Sigmoid colon (tissue), 7 donors: Measurements from ENCODE around the gene SLC1A3. TPM values are rescaled to one million over a fixed set of nuclear protein-coding genes. Genes with fewer than 3 reads are reported as not detected.

ENCODE experiments used
- DNase-seq: peaks from one replicate; pipeline ENCODE4 v3.0.0-alpha.2; 2019
- H3K27ac ChIP-seq, 4 donors: fragments of 200-600 bp; sonication (generic); one replicate each; pipeline ENCODE4 v1.5.1; 2016 to 2019; ENCODE audit warnings: mild to moderate bottlenecking in 1 of 4
- H3K27me3 ChIP-seq, 3 donors: fragments of 200-600 bp; sonication (generic); one replicate each; pipeline ENCODE4 v1.5.1; 2019; ENCODE audit warnings: mild to moderate bottlenecking in 1 of 3
- H3K36me3 ChIP-seq, 4 donors: fragments of 200-600 bp; sonication (generic); one replicate each; pipeline ENCODE4 v1.5.1; 2016 to 2019
- H3K4me1 ChIP-seq, 4 donors: fragments of 200-600 bp; sonication (generic); one replicate each; pipeline ENCODE4 v1.5.1; 2017 to 2019
- H3K4me3 ChIP-seq, 4 donors: fragments of 200-600 bp; sonication (generic); one replicate each; pipeline ENCODE4 v1.5.1; 2017 to 2019; ENCODE audit warnings: mild to moderate bottlenecking in 2 of 4, moderate library complexity in 1 of 4
- H3K9me3 ChIP-seq, 4 donors: fragments of 200-600 bp in 3 of 4; sonication (generic) in 3 of 4; one replicate each; pipeline versions ENCODE4 v1.5.1 to v1.6.1; 2013 to 2019
- EP300 ChIP-seq, 4 donors: sonication (generic); formaldehyde crosslinking; IDR thresholded peaks; one replicate each; pipeline ENCODE4 v1.6.1; 2017; ENCODE audit warnings: antibody characterized with exemption in 4 of 4
- POLR2A ChIP-seq, 2 donors: fragments of 450-650 bp; IDR thresholded peaks; one replicate each; pipeline ENCODE4 v1.6.1; 2016; ENCODE audit warnings: antibody characterized with exemption in 2 of 2, mild to moderate bottlenecking in 2 of 2, moderate library complexity in 2 of 2
- POLR2AphosphoS5 ChIP-seq, 4 donors: sonication (generic); formaldehyde crosslinking; IDR thresholded peaks; one replicate each; pipeline ENCODE4 v1.6.1; 2017; ENCODE audit warnings: antibody characterized with exemption in 4 of 4
- WGBS, 2 donors: extraction: QIAGEN DNeasy Blood & Tissue Kit; methylation state at CpG; one replicate each; pipeline ENCODE4 v1.1.7; 2013; 5-methylcytosine and 5-hydroxymethylcytosine counted together
- intact Hi-C: fragments of 100-400 bp; cut with DNase I; formaldehyde crosslinking; loops from one replicate; pipeline ENCODE4 v1.15.1; 2023
- polyA plus RNA-seq, 3 donors: library from polyadenylated mRNA; stranded (reverse); fragments of 200-250 nt; gene quantifications; one replicate each; pipeline ENCODE4 v1.2.3, GENCODE V29; 2013
- total RNA-seq, 4 donors: library from RNA; depleted of rRNA; stranded (reverse); fragments of >200 nt; gene quantifications; one replicate each; pipeline ENCODE4 v1.1.0, GENCODE V29; 2016
- TF ChIP-seq, protein P1 (sequence below), 4 experiments: fragments of 450-650 bp in 3 of 4; fragments of 200-600 bp in 1 of 4; IDR thresholded peaks; one replicate each; pipeline ENCODE4 v1.5.1; 2016 to 2019; ENCODE audit warnings: antibody characterized with exemption in 4 of 4, mild to moderate bottlenecking in 3 of 4, moderate library complexity in 2 of 4
- donor health status: healthy with polysubstance abuse.
- donor health status: Bipolar disorder and iron deficiency.
- donor health status: healthy.

SLC1A3 gene
- total and polyA plus RNA-seq, 7 donors, result 1.8 to 23.6 (median 16.8) TPM

DNA sequence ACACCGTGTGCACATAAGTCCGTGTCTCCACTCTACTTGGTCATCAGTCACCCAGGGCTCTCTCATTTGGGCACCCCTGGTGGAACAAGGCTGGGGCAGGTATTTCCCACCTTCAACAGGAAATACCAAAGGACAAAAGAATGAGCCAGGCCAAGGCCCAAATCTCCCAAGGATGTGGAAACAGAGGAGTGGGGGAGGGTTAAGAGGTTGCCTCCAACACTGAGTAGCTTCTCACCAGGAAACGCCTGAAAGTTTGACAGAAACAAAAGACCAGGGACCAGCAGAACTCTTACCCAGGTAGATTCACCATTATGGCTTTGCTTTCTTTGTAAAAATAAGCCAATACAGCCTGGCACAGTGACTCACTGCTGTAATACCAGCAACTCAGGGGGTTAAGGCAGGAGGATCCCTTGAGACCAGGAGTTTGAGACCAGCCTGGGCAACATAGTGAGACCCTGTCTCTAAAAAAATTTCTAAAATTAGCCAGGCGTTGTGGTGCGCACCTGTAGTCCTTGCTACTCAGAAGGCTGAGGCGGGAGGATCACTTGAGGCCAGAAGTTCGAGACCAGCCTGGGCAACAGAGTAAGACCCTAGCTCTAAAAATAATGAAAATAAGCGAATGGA lies 12.7 kb downstream of the SLC1A3 start:
- Histone ChIP-seq H3K27ac (no peak overlapping the region), H3K27me3 (no peaks in the 10 kb centered on the region), H3K4me1 (no peaks in the 10 kb centered on the region), H3K36me3 (no peaks in the 10 kb centered on the region), H3K4me3 (no peak overlapping the region), H3K9me3 (no peaks in the 10 kb centered on the region)
- WGBS, 2 donors, result 74 to 87% methylated on average over 8 of the region's 8 CpGs
- no peak for TF ChIP-seq POLR2A (IDR thresholded peaks at IDR 0.05)
- TF ChIP-seq, protein P1, sequence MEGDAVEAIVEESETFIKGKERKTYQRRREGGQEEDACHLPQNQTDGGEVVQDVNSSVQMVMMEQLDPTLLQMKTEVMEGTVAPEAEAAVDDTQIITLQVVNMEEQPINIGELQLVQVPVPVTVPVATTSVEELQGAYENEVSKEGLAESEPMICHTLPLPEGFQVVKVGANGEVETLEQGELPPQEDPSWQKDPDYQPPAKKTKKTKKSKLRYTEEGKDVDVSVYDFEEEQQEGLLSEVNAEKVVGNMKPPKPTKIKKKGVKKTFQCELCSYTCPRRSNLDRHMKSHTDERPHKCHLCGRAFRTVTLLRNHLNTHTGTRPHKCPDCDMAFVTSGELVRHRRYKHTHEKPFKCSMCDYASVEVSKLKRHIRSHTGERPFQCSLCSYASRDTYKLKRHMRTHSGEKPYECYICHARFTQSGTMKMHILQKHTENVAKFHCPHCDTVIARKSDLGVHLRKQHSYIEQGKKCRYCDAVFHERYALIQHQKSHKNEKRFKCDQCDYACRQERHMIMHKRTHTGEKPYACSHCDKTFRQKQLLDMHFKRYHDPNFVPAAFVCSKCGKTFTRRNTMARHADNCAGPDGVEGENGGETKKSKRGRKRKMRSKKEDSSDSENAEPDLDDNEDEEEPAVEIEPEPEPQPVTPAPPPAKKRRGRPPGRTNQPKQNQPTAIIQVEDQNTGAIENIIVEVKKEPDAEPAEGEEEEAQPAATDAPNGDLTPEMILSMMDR (IDR thresholded peaks at IDR 0.05), result no peak
- no peak for TF ChIP-seq EP300 (IDR thresholded peaks at IDR 0.05)
- TF ChIP-seq POLR2AphosphoS5 (IDR thresholded peaks at IDR 0.05), result no peak
- DNase-seq, result no peak
- intact Hi-C loops, result no loop called here

DNA sequence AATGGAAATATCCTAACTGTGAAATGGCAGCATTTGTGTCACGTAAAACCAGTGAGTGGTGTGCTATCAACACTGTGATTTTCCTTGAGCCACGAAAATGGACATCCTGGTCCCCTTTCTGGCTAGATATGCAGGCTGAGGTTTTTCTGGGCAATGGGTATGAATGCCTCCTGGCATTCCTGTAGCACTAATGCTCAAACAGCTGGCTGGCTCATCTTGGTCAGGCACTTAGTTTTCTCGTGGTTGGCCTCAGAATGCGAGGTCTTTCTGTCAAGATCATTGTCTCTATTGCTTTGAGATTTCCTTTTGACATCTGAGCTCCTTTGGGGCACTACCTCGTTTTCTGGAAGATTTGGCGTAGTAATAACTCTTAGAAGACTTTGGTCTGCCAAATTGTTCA lies 15.6 kb downstream of the SLC1A3 start:
- TF ChIP-seq POLR2AphosphoS5 (IDR thresholded peaks at IDR 0.05) (no peak), EP300 (IDR thresholded peaks at IDR 0.05) (no peak), POLR2A (IDR thresholded peaks at IDR 0.05) (no peak)
- TF ChIP-seq, protein P1 (IDR thresholded peaks at IDR 0.05), result no peak
- DNase-seq, result no peak
- Histone ChIP-seq H3K36me3 (no peaks in the 10 kb centered on the region), H3K4me1 (no peaks in the 10 kb centered on the region), H3K4me3 (no peak overlapping the region), H3K9me3 (no peaks in the 10 kb centered on the region), H3K27me3 (no peaks in the 10 kb centered on the region), H3K27ac (no peak overlapping the region)
- WGBS, 2 donors, result 63 to 80% methylated on average over 6 of the region's 6 CpGs
- intact Hi-C loops, result no loop called here

DNA sequence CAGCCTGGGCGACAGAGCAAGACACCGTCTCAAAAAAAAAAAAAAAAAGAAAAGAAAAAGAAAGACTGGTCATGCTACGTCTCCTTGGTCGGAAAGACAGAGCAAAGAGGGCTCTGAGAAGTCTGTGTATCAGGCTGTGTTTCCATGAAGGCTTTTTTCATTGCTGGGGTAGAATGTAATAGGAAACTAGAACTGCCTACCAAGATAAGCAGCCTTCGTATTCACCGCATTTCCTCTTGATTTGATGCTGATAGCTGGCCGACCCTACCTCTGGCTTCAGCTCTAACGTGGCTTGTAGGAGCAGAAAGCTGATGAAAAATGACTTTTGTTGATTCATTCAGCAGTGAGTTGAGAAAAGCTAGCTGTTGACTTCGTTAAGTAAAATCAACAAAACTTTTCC lies 17.4 kb downstream of the SLC1A3 start:
- 48 to 71% methylated on average over 9 of the region's 9 CpGs for WGBS, 2 donors
- Histone ChIP-seq H3K4me1 (no peaks in the 10 kb centered on the region), H3K4me3 (no peak overlapping the region), H3K36me3 (no peaks in the 10 kb centered on the region), H3K9me3 (no peaks in the 10 kb centered on the region), H3K27ac (no peak overlapping the region), H3K27me3 (no peaks in the 10 kb centered on the region)
- no peak for DNase-seq
- intact Hi-C loops, result no loop called here
- TF ChIP-seq POLR2A (IDR thresholded peaks at IDR 0.05) (no peak), POLR2AphosphoS5 (IDR thresholded peaks at IDR 0.05) (no peak), EP300 (IDR thresholded peaks at IDR 0.05) (no peak)
- TF ChIP-seq, protein P1 (IDR thresholded peaks at IDR 0.05), result no peak

DNA sequence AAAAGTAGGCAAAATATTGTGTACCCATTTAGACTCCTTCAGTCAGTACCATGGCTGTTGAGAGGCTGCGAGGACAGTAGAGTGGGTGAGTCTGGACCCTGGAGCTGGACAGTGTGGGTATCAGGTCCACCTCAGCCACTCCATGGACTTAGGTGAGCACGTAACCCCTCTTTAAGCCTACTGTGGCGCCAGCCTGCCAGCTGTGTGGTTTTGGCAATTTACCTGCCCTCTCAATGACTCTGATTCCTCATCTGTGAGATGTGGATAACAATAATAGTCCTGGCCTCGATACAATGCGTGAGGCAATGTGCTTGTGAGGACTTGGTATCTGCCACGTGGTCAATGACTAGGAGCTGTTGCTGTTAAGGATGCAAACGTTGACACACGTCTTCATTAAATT lies 17.9 kb downstream of the SLC1A3 start:
- H3K4me1 ChIP-seq, result no peaks in the 10 kb centered on the region
- H3K27ac ChIP-seq, result no peak overlapping the region
- TF ChIP-seq POLR2A (IDR thresholded peaks at IDR 0.05), result no peak
- TF ChIP-seq, protein P1 (IDR thresholded peaks at IDR 0.05), result no peak
- no peak for TF ChIP-seq EP300 (IDR thresholded peaks at IDR 0.05)
- no peak for TF ChIP-seq POLR2AphosphoS5 (IDR thresholded peaks at IDR 0.05)
- WGBS, 2 donors, result 85 to 87% methylated on average over 8 of the region's 8 CpGs
- no peaks in the 10 kb centered on the region for H3K36me3 ChIP-seq
- H3K4me3 ChIP-seq, result no peak overlapping the region
- no peaks in the 10 kb centered on the region for H3K27me3 ChIP-seq
- intact Hi-C loops, result no loop called here
- no peaks in the 10 kb centered on the region for H3K9me3 ChIP-seq
- DNase-seq, result no peak

DNA sequence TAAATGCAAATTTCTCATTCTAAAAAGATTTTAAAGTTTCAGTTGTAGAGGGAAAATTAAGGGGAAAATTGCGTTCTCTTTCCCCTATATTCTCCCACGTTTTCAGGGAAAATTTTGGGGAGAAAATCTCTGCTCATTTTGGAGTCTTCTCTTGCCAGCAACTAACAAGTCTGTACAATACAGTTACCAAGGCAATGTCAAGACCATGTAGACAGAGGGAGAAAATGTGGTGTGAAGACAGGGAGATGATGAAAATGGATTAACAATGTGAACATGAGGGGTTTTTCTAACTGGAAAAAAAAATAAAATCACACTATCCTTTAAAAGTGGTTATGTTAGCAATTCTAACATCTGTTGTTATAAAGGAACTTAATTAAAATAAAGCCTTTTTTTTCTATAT lies 22.3 kb downstream of the SLC1A3 start:
- no peak for TF ChIP-seq POLR2A (IDR thresholded peaks at IDR 0.05)
- TF ChIP-seq, protein P1 (IDR thresholded peaks at IDR 0.05), result no peak
- TF ChIP-seq EP300 (IDR thresholded peaks at IDR 0.05), result no peak
- TF ChIP-seq POLR2AphosphoS5 (IDR thresholded peaks at IDR 0.05), result no peak
- WGBS, 2 donors, result 67 to 85% methylated on average over 2 of the region's 2 CpGs
- intact Hi-C loops, result no loop called here

More for the DNA sequence above, 22.3 kb downstream of the SLC1A3 start:
- Histone ChIP-seq H3K4me1 (no peaks in the 10 kb centered on the region), H3K27ac (no peak overlapping the region), H3K9me3 (no peaks in the 10 kb centered on the region), H3K36me3 (no peaks in the 10 kb centered on the region), H3K4me3 (no peak overlapping the region), H3K27me3 (no peaks in the 10 kb centered on the region)
- no peak for DNase-seq
